ENCODE results near the gene CFAP206. TPM values are rescaled to one million over a fixed set of nuclear protein-coding genes. Genes with fewer than 3 reads are reported as not detected.

CFAP206 gene
- total RNA-seq, 1 experiment from 2014 or later, result not detected

- Histone ChIP-seq H3K23ac (ENCODE audit: insufficient read length, low read depth, low read length) (no peak overlapping the region), H3K14ac (ENCODE audit: insufficient read depth, low read length) (no peak overlapping the region), H2BK15ac (ENCODE audit: low read depth, low read length) (no peak overlapping the region), H3K79me1 (ENCODE audit: insufficient read depth, low read depth, low read length, poor library complexity, severe bottlenecking) (no peaks in the 10 kb centered on the region), H3K9me3 (ENCODE audit: control insufficient read depth, low read depth, low read length) (no peaks in the 10 kb centered on the region), H2AK5ac (ENCODE audit: insufficient read length, low read length) (no peak overlapping the region), H3K27ac (ENCODE audit: insufficient read length, low read depth, low read length) (no peak overlapping the region), H4K5ac (ENCODE audit: insufficient read length, low read depth, low read length) (no peak overlapping the region), H3K4me2 (ENCODE audit: insufficient read depth, insufficient read length, low read length) (no peak overlapping the region), H3K23me2 (ENCODE audit: insufficient read length, low read depth, low read length, poor library complexity, severe bottlenecking) (no peaks in the 10 kb centered on the region), H3K4ac (ENCODE audit: low read depth, low read length) (no peak overlapping the region), H3K79me2 (ENCODE audit: insufficient read depth, low read length) (no peaks in the 10 kb centered on the region), H4K20me1 (ENCODE audit: control insufficient read depth, insufficient read depth, insufficient read length) (no peaks in the 10 kb centered on the region), H2BK120ac (ENCODE audit: low read depth, low read length, poor library complexity, severe bottlenecking) (no peak overlapping the region), H3K18ac (ENCODE audit: insufficient read length, low read depth, low read length) (no peak overlapping the region), H3K9ac (ENCODE audit: extremely low read depth, insufficient read length, low read length) (no peak overlapping the region), H2BK5ac (ENCODE audit: insufficient read length, low read length) (no peak overlapping the region), H4K91ac (ENCODE audit: insufficient read length, low read depth, low read length) (no peak overlapping the region), H3K27me3 (ENCODE audit: insufficient read depth, low read length) (no peaks in the 10 kb centered on the region), H2AFZ (ENCODE audit: low read length) (no peak overlapping the region), H2BK12ac (ENCODE audit: insufficient read length, low read depth, low read length) (no peak overlapping the region), H4K8ac (replicated peaks; ENCODE audit: insufficient read length, low read depth, low read length) (no peak overlapping the region), H3K4me1 (ENCODE audit: insufficient read depth, low read length) (no peaks in the 10 kb centered on the region; the same call in 1 of the 2 replicates), H3K56ac (ENCODE audit: insufficient read length, low read depth, low read length) (no peak overlapping the region), H3T11ph (ENCODE audit: low read length) (no peak overlapping the region), H2BK20ac (ENCODE audit: low read depth, low read length, poor library complexity, severe bottlenecking) (no peak overlapping the region)
- WGBS (ENCODE audit: extremely low coverage, insufficient read length, low lambda C conversion rate), result no CpG with 5 or more reads among the region's 3 CpGs
- no peak overlapping the region for H3K4me3 Mint-ChIP-seq
- no peak overlapping the region for H3K27ac Mint-ChIP-seq
- H3K4me1 Mint-ChIP-seq, result peaks cover 9 to 11% of the 10 kb centered on the region in 2 experiments
- no peak for DNase-seq
- TF ChIP-seq CTCF (conservative IDR thresholded peaks at IDR 0.05), result no peak
- peaks cover 9 to 10% of the 10 kb centered on the region in 2 experiments; a peak in 4 of 5 replicates for H3K9me3 Mint-ChIP-seq
- H3K36me3 Mint-ChIP-seq (ENCODE audit: insufficient read depth in 1 of 3, low read depth in 3 of 3), result peaks cover 9 to 11% (median 9%) of the 10 kb centered on the region in 3 experiments
- no peaks in the 10 kb centered on the region for H3K27me3 Mint-ChIP-seq (ENCODE audit: low read depth)
These were observed 74.2 kb downstream of the CFAP206 start for GRCh38 chr6:87481931-87482330.

Measured in H9 (cell line).